SW 1271 (cell line): ENCODE data around the gene USP15.

Experiments
- DNase-seq, 2 experiments: peaks; one replicate each; lab custom pipeline; 2025; lab: John Stamatoyannopoulos, UW

USP15 gene

GRCh38 chr12:62370189-62370588 lies 110.0 kb downstream of the USP15 start:
- no peak for DNase-seq

DNA sequence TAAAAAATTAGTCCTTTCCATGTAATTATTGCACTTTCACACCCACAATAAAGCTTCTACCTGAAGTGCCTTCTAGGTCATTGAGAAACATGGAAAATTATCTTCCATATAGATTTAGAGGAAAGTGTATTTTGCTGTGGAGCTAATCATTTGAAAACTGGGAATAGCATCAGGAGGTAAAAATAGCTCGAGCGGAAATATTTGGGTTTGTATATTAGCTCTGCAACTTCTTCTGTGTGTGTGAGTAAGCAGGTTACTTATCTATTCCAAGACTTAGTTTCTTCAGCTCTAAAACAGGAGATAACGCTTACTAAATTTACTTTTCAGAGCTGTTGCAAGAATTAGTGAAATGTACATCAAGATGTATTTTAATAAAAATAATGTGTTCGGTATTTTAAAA lies 111.5 kb downstream of the USP15 start:
- DNase-seq, result no peak

DNA sequence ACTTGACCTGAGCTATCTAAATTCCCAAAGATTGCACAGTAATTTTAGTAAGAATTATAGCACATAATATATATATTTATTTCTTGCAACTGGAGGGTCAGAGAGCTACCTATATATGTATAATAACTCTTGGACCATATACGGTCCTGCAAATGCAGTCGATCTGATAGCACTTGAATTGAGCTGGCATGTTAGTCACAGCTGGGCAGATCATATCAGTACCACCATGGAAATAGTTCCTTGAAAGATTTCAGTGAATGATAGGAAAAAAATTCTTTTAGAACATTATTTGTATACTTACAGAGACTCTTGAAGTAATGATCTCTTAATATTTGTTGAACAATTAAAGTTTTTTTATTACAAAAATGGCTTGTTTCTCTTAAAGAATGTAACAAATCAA lies 111.9 kb downstream of the USP15 start:
- DNase-seq, result no peak

DNA sequence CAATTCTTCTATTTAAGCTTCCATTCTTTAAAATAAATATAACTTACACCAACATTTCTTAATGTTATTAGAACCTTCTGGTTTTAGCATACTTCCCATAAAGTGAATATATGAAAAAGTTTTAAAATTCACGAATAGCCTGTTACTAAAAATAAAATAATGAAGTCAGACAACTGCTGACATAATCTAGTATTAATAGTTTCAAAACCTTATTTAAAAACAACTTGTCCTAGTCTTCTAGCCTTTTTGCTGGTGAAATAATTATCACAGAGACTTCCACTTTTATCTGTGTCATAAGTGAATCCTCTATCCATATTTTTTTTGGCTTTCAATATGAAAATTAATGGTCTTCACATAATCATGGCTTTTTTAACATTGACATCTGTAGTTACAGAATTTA lies 112.6 kb downstream of the USP15 start:
- DNase-seq, result no peak

DNA sequence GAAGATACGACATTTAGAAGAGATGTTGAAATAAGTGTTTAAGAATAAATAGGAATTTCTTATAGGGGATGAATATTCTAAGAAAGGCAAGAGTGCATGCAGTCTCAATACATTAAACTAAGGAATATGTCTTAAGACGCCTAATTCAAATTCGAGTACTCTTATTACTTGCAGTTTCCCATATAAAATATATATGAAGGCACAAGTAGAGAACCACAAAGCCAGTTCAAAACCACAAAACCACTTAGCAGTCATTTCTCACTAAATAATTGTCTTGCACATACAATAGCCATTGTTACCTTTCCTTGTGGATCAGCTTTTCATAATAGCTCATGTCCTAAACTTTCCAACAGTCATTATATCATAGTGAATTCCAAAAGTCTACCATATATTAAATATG lies 115.4 kb downstream of the USP15 start:
- no peak for DNase-seq

GRCh38 chr12:62379026-62379722 lies 119.0 kb downstream of the USP15 start:
- no peak for DNase-seq

- no peak for DNase-seq
Observed at GRCh38 chr12:62379723-62380045, 119.5 kb downstream of the USP15 start.

GRCh38 chr12:62382526-62382925 lies 122.3 kb downstream of the USP15 start:
- no peak for DNase-seq

DNA sequence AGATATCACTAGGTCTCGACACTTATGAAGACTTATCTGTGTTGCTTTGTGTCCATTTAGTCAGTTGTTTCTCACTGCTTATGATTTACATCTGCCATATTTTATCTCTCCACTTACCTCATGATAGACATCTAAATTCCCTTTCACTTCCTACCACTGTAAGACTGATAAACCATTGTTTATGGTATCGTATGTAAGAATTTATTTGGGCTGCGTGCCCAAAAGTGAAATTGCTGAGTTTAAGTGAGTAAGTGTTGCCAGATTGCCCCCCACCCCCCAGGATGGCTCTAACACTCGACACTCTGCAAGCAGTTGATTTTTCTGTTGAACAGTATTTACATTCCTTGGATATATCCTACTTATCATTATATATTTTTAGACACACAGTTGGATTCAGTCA lies 136.5 kb downstream of the USP15 start:
- no peak for DNase-seq

DNA sequence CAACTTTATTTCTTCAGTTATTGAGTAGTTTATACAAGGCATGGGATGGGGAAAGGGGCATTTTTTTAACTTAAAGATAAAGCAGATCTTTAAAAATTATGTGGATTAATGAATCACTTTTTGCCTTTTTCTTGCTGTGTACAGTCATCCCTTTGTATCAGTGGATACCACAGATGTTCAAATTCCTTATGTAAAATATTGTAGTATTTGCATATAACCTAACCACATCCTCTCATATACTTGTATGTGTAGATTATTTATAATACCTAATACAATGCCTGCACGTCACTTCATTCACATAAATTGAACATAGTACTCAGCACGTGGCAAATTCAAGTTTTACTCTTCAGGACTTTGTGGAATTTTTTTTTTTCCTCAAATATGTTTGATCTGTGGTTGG lies 139.9 kb downstream of the USP15 start:
- DNase-seq, result no peak

- no peak for DNase-seq
Observed at GRCh38 chr12:62401631-62402030, 141.4 kb downstream of the USP15 start.

DNA sequence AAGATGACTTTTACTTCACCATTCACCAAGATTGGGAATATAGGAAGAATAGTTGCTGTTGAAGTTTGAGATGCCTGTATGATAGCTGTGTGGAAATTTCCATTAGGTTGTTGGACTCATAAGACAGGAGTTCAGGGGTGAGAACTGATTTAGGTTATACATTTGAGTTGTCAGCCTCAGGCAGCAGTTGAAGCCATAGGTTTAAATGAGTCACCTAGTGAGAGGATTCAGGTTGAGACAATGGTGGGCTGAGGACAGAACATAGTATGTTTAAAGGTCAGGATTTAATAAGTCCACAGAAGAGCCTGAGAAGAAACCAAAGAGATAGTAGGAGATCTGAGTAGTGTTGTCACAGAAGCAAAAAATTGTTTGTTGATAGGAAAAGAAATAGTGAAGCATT lies 142.8 kb downstream of the USP15 start:
- DNase-seq, result no peak

GRCh38 chr12:62407587-62407986 lies 147.4 kb downstream of the USP15 start:
- DNase-seq, result no peak

- DNase-seq, result no peak
Observed at GRCh38 chr12:62409068-62409467, 148.9 kb downstream of the USP15 start.

- DNase-seq, result no peak
Observed at GRCh38 chr12:62414180-62414579, 154.0 kb downstream of the USP15 start.

DNA sequence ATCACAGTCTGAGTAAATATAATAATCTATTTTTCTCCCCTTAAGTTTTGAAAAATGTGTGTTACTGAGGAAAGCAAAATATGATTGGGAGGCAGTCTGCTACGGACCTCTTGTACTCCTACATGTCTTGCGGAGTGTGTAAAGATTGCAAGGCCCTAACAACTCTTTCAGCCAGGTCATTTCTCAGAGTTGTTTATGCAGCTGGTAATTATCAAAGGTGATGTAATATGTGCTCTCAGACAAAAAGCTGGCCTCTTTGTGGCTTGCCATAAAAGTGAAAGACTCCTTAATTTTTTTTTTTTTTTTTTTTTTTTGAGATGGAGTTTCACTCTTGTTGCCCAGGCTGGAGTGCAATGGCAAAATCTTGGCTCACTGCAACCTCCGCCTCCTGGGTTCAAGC lies 165.9 kb downstream of the USP15 start:
- DNase-seq, result no peak

DNA sequence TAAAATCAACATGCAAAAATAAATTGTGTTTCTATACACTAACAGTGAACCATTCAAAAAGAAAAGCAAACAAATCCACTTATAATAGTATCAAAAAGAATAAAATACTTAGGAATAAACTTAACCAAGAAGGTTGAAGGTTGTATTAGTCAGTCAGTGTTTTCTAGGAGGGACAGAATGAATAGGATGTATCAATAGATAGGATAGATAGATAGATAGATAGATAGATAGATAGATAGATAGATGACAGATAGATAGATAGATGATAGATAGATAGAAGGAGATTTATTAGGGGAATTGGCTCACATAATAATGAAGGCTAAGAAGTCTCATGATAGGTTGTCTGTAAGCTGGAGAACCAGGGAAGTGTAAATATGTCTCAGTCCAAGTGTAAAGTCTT lies 169.3 kb downstream of the USP15 start:
- no peak for DNase-seq

DNA sequence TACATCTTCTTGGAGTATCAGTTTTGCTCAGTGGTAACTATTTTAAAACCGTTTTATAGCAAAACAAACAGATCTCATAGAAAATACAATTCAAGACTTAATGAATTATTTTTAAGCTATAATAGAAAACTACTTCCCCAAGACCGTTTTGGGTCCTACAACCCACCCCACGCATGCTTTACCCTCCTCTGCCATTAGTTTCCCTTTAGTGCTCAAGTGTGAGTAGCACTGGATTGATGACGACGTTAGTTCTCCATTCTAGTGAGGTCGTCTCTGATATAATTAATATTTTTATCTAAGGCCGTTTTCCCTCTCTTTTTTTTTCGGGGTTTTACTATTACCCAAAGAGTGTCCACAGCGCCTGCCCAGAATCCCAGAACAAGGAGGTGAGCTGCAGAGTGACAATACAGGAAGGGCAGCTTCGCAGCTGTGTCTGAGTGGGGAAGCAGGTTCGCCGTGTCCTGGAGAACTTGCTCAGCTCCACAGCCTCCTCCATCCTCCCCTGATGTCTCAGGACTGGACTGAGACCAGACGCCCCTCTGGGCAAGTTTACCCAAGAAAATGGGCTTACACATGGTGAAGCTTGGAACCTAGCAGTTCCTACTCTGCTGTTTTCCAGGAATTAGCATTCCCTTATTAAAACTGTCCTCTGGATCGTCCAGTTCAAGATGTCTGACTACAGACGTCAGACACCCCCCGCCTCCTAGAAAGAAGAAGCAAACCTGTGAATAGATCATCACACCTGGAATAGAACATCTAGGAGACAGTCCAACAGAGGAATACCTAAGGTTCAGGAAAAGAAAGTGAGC lies 174.5 kb downstream of the USP15 start:
- DNase-seq, result no peak

GRCh38 chr12:62435303-62436163 lies 175.3 kb downstream of the USP15 start:
- DNase-seq, result peak in 1 of 2 experiments; percentile 17

DNA sequence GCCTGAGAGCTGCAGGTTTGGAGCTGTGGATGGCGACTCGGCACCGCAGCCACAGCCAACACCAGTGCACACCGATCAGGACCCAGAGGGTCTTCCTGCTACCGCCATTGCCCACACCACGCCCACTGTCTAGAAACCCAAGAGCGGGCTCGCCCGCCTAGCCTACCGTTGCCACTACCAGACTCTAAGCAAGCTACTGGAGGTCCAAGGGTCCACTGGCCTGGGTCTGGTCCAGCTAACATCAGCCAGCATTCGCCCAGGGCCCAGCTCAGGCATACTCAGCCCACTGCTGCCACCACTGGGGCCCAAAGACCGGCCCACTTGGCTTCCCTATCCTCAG lies 175.9 kb downstream of the USP15 start:
- DNase-seq, result no peak

GRCh38 chr12:62438098-62438692 lies 178.0 kb downstream of the USP15 start:
- peak; percentile 7 to 60 for DNase-seq

DNA sequence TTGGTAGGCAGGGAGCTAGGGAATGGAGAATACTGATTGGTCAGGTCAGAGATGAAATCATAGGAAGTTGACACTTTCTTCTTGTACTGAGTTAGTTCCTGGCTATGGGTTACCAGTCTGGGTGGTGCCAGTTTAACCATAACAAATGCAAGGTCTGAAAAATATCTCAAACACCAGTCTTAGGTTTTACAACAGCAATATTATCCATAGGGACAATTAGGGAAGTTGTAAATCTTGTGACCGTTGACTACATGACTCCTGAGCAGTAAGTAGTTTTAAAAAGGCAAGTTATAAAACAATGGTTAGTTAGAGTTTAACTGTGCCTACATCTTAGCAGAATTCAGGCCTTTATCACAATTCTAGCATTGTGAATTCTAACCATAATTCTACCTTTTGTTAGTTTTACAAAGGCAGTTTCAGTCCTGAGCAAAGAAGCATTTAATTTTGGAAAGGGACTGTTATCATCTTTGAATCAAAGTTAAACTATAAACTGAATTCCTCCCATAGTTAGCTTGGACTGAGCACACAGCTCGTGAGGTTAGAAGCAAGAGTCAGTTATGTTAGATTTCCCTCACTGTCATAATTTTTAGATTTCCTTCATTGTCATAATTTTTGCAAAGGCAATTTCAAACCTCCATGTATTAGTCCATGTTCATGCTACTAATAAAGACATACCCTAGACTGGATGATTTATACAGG lies 186.7 kb downstream of the USP15 start:
- DNase-seq, result no peak
